GM19023 (cell line): Measurements from ENCODE around the gene RXFP2.

Experiments
- ATAC-seq: cut with Tn5 transposase; IDR thresholded peaks from one replicate; pipeline ENCODE4 v1.9.1; 2021; ENCODE audit warnings: mild to moderate bottlenecking, moderate library complexity; ENCODE audit not compliant: unreplicated experiment

RXFP2 gene

GRCh38 chr13:31765138-31765785, 25.9 kb downstream of the RXFP2 start:
- no peak for ATAC-seq

GRCh38 chr13:31767175-31767900, 28.0 kb downstream of the RXFP2 start:
- no peak for ATAC-seq

DNA sequence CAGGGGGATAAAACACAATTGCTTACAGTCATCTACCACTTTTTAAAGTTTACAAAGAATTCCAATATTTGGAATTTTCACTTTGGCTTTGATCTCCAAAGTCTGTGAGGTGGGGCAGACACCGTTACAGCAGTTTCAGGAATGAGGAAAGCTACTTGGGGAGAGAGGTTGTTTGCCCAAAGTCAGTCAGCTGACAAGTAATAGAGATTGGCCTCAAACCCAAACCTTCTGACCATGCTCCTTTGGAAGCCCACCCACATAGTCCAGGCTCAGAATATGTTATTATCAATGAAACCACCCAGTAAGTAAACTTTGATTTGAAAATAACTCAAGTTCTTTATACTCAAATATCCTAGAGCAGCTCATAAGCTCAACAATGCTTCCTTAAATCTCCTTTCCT, 29.0 kb downstream of the RXFP2 start:
- ATAC-seq: no peak

GRCh38 chr13:31769575-31769974, 30.2 kb downstream of the RXFP2 start:
- no peak for ATAC-seq

- ATAC-seq: no peak
These were observed 32.9 kb downstream of the RXFP2 start for GRCh38 chr13:31772231-31772630.

GRCh38 chr13:31773538-31773937, 34.2 kb downstream of the RXFP2 start:
- ATAC-seq: no peak

- ATAC-seq: no peak
These were observed 34.9 kb downstream of the RXFP2 start for GRCh38 chr13:31774186-31774750.

- no peak for ATAC-seq
These were observed 35.8 kb downstream of the RXFP2 start for GRCh38 chr13:31775148-31775547.

GRCh38 chr13:31775686-31776085, 36.4 kb downstream of the RXFP2 start:
- no peak for ATAC-seq

- no peak for ATAC-seq
These were observed 41.7 kb downstream of the RXFP2 start for GRCh38 chr13:31781064-31781463.

DNA sequence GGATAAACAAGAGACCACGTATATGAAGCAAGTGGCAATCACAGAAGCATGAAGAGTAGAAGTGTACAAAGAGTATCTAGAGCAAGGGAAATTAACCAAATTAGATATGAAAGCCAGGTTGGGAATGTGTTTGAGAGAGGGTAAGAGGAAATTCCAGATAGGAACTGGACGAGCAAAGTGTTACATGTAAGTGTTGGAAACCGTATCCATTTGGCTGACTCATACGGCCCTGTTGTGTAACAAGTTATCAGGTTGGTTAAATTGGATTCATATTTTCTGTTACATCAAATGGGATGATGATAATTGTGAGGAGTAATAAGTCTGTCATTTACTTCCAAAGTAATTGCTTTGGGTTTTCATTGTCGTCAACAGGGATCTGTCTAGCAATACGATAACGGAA, 46.7 kb downstream of the RXFP2 start:
- no peak for ATAC-seq

GRCh38 chr13:31790992-31791391, 51.7 kb downstream of the RXFP2 start:
- ATAC-seq: no peak

DNA sequence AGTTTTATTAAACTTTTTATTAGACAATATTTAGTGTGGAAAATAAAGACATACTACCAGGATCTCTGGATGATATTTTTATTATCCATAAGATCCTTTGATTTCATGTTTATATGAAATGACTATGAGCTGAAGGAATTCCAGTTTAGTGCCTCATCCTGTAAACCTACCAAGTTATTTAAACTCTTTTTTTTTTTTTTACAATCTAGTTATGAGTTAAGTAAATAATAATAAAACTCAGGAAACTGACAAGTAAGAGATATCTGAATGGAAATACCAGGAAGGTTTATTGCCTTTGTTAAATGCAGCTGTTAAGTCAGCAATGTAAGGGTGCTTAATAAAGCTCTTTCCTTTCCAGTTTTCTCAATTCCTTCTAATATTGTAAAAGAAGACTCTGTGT, 53.9 kb downstream of the RXFP2 start:
- no peak for ATAC-seq

DNA sequence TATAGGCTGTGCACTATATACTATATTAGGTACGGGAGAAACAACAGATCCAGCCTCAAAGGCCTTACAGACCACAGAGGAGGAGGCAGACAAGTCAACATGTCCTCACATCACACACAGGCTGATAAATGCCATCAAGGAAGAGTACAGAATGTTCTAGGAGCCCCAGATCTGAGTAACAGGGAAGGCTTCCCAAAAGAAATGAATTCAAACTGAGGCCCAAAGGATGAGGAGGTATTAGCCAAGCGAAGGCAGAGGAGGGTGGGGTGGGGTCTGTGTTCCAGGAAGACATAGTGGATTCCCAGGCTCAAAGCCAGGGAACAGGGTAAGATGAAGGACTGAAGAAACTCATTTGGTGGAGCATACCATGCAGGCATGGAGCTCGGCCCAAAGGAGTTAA, 55.1 kb downstream of the RXFP2 start:
- no peak for ATAC-seq

DNA sequence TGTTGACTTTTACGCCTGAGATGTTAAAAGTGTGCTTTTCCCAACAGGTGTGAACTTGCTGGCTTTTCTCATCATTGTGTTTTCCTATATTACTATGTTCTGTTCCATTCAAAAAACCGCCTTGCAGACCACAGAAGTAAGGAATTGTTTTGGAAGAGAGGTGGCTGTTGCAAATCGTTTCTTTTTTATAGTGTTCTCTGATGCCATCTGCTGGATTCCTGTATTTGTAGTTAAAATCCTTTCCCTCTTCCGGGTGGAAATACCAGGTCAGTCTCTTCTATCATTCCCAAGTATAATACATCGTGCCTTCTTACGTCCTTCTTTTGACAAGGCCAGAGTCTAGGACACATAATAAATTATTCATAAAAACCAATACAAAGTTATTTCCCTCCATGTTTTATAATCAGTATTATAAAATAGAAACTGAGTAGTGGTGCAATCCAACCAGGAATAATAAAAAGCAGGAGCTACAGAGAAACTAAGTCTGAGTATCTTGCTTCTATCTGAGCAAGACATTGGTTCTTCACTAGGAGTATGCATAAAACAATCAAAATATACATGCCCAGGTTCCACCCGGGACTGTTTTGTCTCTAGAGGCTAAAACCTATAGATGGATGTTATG, 57.9 kb downstream of the RXFP2 start:
- no peak for ATAC-seq

GRCh38 chr13:31798189-31798588, 58.9 kb downstream of the RXFP2 start:
- no peak for ATAC-seq

DNA sequence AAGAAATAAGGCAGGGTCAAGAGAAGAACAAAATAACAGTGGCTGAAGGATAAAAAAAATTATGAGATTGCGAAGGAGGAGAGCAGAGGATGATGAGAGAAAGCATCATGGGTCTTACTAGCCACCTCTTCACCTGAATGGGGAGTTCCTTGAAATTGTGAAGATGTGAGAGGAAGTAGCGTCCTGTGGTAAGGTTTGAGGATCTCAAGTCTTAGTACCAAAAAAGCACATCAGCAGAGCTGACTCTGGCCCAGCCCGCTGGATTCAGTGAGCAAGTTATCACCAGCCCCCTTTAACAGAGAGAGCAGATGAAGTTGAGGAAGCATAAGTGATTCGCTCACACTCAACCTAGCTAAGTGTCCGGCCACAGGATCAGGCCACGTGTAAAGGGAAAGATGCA, 61.8 kb downstream of the RXFP2 start:
- ATAC-seq: no peak

DNA sequence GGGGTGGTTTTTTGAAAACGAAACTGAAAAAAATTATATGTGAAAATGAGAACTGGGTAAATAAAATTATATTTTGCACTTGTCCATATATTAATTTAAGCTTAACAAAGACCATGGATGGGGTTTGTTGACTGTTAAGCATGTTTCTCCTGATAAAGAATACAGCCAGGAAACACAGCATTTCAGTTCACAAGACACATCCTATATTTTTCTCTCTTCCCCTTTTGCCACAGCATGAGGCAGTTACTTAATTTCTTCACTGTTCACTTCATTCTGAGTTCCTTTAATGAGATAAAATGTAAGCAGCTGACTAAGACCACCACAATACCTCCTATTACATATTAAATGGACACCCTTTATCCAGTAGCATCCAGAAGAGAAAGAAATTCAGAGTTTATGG, 64.0 kb downstream of the RXFP2 start:
- ATAC-seq: no peak

GRCh38 chr13:31805841-31806240, 66.5 kb downstream of the RXFP2 start:
- no peak for ATAC-seq

DNA sequence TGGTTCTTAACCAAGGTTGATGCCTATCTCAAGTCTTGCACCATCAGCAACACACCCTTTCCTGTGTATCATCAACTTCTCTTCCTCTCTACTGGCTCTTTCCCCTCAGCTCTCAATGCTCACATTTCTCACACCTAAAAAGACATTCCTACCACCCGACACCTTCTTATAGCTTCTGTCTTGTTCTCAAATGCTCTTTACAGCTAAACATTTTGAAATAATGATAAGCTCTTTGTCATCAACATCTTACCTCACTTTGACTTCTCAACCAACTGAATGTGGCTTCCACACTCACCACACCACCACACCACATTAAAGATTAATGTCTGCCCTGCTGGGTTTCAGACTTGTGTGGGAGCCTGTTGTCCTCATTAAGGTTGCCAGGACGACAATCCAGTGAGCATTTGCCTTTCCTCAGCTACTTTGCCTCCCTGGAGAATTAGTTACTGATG, 67.8 kb downstream of the RXFP2 start:
- ATAC-seq: no peak

- no peak for ATAC-seq
These were observed 75.2 kb downstream of the RXFP2 start for GRCh38 chr13:31814536-31814935.
